Measurements from ENCODE around the gene PDHX.
"Not testable (repeated sequence)": the region's sequence is repeated elsewhere in the genome, so short reads cannot be mapped to it uniquely, and the experiment has no call there.

The PDHX gene

DNA sequence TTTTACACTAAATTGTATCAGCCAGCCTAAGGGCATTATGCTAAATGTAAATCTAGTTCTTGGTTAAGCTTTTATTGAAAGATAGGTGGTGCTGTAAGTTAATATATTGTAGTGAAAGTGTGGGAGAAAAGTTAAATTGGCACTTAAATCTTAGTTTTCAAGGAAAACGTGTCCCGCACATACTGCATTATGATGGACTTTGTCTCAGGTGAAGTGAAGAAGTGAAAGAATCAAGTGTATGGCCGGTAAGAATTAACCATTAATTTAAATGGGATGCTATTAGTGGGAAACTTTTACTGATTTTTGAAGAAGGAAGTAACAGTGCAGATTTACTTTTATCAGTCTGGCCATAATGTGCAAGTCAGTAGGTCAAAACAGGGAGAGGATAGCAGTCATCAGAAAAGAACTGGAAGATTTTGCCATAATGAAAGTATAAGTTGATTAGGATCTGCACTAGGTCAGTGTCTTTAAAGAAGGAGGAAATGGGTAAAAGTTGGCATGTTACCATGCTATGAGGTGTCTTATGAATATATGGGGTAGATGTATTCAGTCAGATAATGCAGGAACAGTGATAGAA is 81.6 kb downstream of the PDHX start:
- no peak for DNase-seq

DNA sequence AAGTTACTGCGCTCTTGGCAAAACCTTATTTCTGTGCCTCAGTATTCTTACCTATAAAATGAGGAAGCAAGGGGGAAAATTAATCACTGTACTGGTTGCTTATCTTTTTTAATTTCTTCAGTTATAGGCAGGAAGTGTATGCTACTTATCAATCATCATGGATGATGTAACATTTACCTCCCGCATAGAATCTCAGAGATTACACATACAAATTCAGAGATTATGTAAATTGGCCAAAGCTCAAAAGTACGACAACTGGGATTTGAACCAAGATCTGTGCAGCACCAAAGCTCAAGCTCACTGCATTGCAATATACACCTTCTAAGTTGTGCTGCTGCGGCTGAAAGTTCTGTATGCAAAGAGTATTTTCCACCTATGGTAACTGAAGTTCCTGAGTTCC is 83.0 kb downstream of the PDHX start:
- no peak for DNase-seq

DNA sequence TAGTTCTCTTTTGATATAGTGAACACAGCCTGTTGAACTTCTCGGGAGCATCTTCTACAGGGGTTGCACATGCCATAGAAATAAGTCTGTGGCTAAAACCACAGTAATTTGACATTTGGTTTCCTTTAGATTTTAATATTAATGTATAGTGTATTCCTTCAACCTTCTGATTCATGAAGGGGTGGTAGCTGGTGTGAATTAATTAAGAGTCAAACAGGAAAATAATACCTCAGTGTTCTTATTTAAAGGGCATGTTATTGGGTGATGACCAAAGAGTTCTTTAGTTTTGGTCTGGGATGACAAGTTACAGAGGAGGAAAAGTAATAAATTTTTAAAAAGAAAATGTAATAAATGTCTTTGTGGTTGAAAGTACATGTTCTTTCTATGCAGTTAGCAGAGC is 86.8 kb downstream of the PDHX start:
- no peak for DNase-seq

DNA sequence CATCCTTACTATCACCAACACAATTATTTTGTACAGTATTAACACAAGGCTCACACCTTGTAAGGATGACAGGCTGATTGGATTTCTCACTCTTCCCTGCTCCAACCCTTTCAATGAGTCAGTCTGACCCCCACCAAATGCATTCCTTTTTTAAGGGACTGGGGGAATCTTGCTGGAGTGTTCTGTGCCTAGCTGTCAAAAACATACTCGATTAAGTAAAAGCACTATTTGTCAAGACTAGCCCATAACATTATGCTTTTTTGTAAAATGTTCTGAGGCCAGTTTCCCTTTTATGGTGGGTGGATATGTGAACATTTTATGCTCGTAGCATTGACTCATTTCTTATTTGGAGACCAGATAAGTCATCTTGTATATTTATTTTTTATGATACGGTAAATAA is 87.2 kb downstream of the PDHX start:
- DNase-seq: no peak

DNA sequence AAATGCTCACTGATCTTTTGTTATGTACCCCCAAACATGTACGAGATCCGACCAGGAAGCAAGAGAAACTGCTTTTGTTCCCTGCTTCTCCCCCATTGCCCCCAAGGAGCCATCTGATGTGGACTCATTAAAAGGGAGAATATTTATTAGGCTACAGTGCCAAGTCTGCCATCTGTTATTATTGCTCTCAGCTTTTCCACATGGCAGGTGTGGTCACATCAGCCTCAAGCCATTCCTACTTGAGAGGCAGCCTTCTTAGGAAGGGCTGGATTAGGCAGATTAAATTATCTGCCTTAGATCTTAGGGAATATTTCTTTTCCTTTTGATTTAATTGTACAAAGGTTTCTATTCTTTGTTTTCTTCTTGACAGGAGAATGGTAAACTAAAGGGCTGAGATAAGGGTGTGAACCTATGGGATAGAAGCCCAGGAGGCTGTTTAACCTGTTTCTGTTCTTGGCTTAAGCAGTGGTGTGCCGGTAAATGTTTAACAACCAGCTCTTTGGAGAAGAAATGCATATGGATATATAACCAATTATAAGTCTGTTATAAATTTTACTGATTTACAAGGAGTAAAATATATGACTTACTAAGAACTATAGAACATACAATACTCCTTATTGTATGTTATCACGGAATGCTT is 88.8 kb downstream of the PDHX start:
- DNase-seq: no peak

DNA sequence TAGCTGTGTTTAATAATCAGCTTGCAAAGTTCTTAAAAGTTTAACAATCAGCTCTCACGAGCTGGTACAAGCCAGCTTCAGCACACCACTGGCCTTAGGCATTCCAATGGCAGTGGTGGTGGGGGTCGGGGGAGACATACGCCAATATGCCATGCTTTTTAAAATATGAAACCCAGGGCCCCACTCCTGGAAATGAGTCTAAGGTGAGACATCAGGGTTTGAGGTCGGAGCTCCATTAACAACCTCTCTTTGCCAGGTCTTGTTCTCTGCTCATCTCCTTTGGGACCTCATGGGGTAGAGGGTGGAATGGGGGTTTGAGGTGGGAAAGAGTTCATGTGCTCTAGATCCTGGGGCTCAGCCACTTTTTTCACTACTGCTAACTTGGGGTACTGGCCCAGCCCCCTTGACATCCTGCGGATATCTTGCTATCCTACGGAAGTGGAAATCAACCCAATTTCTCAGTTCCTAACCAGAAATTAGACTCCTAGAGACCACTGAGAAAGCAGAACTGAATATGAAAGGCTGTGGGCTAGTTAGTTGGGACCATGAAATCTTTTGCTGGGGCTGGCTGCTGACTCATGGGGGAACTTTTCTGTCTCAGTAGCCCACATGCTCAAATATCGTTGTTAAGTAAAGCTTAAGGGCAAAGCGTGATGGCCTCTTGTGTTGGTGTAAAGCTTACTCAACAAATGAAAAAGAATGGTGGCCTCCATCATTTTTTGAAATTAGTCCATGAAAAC is 90.1 kb downstream of the PDHX start:
- DNase-seq: peak; percentile 64

DNA sequence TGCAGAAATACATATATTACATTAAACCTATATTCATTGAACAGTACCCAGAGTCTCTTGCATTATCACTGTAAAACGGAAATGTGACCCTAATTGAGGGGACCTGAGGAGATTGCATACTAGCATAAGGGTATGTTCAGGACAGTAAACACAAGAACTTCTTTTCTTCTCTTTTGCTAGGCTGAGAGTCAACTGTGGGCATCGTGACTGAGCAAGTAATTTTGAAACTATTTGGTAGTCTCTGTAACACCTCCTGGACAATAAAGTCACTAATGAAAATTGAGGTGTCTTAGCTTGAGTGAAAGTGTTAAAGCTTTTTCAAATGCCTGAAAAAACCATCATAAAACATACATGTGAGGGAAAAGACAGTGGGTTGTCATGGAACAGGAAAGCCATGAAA is 90.9 kb downstream of the PDHX start:
- DNase-seq: no peak

DNA sequence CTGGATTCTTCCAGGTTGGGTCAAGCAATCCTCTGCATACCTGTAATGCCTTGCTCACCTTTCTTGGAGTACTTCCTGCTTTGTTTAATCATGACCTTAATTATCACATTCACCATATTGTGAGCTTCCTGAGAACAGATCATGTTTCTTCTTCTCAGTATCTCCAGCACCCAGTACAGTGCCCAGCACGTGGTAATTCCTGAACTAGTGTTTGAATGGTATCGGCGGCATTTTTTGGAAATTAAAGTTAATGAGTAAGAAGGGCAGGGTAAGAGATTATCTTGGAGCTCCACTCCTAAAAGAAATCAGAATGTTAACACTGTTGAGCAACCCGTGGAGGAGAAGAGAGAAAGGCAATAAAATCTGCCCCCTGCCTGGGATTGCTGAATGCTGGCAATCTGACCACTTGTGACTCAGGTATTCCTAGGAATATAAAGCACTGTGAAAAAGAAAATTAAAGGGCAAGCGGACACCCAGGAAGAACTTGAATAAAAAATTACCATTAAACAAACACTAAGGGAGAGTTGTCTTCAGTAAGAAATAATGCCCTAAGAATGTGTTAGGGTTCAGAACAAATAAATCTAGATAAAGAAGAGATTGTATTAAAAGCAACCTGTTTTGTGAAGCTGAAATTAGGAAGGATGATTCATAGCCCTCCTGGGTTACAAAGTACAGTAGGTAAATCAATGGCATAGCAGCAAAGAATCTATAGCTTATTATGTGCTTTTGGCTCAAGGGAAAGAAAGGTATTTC is 92.9 kb downstream of the PDHX start:
- DNase-seq: no peak

DNA sequence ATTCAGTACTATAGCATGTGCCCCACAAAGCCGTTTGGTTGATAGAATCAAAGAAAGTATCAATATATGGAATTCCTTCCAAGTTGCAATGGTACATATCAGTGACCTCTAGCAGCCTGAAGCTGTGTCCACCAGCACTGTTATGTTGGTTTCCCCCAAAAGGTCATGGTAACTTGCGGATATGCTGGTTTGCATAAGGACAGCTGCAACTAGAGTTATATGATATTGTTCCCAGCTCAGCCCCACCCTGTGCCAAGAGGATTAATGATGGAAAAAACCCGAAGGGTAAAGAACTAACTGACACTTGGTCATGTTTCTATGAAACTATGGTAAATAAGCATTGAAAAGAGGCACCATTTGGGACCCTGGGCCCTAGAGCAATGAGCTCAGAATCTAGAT is 93.5 kb downstream of the PDHX start:
- DNase-seq: no peak

DNA sequence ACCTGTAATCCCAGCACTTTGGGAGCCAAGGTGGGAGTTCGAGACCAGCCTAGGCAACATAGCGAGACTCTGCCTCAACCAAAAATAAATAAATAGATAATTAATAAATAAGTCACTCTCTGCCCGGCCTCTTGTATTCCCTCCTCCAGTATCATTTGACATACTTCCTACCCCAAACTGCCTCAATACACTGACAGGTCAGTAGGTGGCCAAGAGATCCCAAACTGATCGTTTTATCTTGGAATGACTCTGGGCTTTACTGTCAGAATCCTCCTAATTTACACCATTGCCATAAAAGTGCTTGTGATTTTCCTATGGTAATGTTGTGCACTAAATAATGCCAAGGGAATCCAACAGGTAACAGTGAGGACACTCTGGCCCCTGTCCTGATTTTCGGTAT is 94.2 kb downstream of the PDHX start:
- DNase-seq: no peak

DNA sequence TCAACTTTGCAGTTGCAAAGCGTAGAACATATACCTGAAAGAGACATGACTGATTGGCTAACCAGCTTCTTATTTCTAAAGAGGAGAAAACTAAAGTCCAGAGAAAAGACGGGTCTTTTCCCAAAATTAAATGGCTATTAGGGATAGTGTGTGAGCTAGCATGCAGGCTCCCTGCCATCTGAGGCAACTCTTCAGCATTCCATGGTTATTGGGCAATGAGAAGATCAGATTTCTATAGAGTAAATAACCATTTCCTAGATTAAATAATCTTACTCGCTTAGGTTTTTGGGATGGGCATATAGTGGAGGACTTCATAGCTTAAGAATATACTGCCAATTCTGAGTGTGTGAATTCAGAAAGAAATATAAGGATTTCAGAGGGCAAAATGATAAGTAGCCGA is 95.0 kb downstream of the PDHX start:
- no peak for DNase-seq

DNA sequence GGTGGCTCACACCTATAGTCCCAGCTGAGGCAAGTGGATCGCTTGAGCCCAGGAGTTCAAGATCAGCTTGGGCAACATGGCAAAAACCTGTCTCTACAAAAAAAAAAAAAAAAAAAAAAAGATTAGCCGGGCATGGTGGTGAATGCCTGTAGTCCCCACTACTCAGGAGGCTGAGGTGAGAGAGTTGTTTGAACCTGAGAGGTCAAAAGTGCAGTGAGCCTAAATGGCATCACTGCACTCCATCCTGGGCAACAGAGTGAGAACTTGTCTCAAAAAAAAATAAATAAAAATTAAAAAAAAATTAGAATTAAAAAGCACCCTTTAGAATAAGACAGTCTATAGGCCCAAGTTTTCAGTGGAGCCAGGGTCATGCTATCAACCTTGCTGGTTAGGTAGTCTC is 95.5 kb downstream of the PDHX start:
- DNase-seq: no peak

DNA sequence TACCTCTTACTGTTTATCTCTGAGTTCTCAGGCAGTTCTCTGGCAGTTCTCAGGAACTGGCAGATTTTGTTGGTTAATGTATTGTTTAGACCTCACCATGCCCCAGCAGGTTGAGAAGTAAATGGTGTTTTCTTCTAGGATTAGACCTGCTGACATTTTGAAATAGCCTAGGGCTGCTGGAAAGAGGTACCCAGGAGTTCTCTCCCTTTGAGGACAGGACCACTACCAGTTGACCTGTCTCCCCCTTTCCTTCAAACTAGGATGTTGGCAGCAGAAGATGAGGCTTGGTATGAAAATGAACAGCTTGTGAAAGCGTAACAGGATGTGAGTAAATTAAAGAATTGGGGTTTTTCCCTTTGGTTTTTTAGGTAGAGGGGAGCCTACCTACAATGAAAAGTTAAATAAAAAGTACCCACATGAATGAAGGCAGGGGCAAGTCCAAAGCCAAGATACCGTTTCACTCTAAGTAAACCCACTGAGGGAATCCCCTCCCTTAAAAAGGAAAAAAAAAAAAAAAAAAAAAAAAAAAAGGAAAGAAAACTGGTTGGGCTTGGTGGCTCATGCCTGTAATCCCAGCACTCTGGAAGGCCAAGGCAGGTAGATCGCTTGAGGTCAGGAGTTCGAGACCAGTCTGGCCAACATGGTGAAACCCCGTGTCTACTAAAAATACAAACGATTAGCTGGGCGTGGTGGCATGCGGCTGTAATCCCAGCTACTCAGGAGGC is 96.2 kb downstream of the PDHX start:
- DNase-seq: peak; percentile 31

DNA sequence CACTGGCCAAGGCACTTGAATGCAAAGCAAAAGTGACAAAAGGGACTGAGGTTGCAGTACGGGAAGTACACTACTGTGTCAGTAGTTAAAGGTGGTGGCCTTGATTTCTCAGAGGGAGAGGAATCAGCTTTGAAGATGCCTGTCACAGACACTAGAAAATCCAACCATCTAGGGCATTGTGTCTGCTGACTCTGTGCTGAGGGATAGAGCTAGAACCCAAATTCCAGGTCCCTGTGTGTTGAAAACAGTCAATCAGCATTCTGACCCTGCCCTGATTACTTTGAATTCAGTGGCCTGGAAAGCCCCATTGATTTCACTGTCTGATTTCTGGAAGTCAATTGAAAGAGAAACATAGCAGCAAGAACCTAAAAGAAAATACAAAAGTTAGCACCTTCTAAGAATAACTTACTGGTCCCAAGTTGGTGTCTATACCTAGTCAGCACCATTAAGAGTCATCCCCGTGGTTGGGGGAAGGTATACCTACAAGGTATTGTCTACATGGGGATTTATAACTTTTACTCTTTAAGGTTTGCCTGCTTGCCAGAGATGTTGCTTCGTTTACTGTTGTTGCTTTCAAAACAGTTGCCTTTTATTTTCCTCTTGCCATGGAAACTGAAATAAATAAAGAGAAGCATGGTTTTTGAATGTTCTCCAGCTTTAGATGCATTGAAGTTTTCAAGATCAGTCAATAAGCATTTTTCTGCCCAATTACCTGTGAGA is 97.3 kb downstream of the PDHX start:
- DNase-seq: peak; percentile 23

DNA sequence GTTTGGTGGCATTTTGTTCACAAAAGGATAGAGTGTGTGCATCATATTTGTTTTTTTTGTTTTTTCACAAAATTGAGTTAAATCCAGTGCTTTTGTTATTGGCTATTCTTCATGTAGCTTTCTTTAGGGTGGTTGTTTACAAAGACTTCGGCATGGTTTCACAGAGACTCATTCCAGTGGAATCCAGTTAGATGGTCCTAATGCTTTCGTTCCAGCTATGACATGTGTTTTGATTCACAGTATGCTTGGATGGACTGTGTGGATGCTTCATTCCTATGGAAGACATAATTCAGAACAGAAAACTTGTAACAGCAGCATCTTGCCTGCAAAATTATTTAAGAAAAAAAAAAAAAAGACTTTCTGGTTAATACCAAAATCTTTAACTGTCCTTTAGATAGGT is 97.9 kb downstream of the PDHX start:
- no peak for DNase-seq

DNA sequence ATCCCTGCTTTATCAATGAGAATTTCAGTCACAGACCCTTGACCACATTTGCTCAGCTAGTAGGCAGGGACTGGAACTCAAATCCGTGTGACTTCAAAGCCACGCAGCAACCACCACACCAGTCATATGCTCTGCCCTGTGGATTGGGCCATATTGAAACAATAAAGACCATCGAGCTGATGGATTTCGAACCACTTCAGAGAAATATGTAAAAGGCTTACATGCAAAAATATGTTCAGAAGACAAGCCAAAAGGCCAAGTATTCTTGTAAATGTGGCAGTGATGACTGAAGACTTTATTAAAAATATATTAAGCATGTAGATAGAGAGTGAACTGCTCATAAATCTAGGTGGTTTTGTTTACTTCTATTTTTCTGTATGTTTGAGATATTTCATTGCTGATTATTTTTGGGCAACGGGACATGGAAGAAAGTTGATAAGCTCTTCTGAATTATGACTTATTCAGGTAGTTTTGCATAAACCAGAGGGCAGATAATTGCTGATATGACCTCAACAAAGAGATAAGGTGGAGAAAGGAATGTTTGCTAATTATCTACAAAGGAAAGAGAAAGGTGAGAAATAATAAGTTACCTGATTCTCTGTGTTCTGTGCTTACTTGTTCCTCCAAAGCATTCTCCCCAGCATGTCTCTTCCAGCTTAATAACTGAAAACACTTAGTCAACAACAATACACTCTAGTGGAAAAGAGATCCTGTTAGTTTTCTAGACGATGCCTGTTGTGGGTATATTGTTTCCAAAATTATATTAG is 99.4 kb downstream of the PDHX start:
- no peak for DNase-seq

DNA sequence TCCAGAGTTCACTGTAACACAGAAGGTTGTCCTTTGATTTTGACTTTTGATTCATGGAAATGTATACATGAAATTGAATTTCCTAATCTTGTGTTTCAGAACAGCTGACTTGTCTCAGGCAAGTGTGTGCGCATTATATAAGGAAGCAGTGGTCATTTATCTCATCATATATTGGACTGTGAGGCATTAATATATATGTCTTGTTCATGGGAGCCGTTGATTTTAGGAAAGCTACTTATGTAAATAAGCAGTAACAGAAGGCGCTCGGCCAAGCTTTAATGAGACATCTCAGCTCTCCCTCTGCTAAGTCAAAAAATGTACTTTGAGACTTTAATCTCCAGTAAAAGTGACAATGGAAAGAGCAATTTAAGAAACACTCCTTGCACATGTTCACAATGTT is 100.5 kb downstream of the PDHX start:
- DNase-seq: no peak

DNA sequence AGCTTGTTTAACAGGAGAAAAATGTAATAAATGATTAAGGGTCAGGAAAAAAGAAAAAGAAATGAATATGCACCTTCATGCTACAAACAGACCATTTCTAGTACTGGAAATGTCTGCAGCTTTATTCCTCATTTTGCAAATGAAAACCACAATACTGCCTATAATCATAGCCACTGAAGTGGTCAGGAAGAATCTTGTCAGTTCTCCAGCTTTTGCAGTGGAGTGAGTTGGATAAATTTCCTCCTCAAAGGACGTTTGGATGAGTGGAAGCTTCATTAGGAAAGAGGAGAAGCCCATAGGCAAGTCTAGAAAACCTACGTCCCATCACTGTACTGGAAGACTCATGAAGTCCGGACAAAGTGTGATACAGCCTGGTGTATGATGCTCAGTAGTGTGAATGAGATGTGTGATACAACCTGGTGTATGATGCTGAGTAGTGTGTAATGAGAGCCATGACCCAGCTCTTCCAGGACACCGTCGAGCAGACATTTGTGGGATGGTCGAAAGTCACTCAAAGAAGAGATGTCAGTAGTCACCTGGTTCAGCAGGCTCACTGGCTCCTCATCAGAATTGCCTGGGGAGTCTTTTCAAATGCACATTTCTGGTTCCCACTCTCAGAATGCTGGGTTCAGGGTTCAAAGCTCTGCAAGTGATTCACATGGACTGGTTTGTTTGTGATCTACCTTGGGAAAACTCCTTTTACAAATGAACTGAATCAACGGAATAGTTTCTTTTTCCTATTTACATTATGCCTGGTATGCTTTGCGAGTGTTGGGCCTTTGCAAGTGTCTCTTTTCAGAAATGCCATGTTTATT is 101.3 kb downstream of the PDHX start:
- DNase-seq: no peak

DNA sequence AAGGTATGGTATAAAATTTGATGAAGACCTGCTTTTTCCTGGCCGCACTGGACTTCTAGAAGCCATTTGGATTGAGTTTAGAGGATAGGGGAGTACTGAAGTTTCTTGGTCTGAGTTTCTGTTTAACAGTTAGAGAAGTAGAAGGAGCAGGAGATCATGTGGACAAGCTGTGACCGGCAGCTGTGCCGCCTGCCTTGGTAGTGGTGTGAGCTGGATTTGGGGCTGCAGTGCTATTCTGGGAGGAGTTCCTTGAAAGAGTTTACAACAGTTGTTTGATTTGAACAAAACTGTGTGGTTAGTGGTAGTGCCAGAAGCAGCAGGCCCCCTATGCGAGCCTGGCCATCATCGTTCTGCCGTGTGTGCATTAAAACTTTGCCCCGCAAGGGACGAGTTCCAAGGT is 105.2 kb downstream of the PDHX start:
- DNase-seq: no peak

DNA sequence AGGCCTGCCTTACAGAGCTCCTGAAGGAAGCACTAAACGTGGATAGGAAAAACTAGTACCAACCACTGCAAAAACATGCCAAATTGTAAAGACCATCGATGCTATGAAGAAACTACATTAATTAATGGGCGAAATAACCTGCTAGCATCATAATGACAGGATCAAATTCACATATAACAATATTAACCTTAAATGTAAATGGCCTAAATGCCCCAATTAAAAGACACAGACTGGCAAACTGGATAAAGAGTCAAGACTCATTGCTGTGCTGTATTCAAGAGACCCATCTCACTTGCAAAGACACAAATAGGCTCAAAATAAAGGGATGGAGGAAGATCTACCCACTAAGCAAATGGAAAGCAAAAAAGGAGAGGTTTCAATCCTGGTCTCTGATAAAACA is 107.5 kb downstream of the PDHX start:
- DNase-seq: not testable (repeated sequence)

DNA sequence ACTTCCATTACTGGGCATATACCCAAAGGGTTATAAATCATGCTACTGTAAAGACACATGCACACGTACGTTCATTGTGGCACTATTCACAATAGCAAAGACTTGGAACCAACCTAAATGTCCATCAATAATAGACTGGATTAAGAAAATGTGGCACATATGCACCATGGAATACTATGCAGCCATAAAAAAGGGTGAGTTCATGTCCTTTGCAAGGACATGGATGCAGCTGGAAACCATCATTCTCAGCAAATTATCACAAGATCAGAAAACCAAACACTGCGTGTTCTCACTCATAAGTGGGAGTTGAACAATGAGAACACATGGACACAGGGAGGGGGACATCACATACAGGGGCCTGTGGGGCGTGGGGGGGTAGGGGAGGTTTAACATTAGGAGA is 111.6 kb downstream of the PDHX start:
- DNase-seq: not testable (repeated sequence)
